HG03280 (cell line): ENCODE data around the gene POGK.

Source experiments
- ATAC-seq: cut with Tn5 transposase; IDR thresholded peaks from one replicate; pipeline ENCODE4 v1.9.1; 2021; ENCODE audit warnings: mild to moderate bottlenecking, moderate library complexity; ENCODE audit not compliant: unreplicated experiment

Gene POGK

DNA sequence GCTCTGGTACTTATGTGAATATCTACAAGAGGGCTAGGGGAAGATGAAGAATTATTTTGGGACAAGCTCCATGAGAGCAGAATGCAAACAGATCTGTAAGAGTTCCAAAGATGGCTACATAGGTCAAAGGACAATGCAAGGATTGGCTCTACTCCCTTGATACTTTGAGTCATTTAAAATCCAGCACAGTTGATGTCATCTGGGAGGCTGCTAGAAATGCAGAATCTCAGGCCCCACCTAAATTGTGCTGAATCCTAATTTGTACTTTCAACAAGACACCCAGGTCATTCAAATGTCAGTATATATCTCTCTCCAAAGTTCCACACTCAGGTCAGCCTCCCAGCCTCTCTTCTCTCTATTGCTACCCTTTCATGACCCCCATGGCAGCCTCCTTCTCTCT is 60.5 kb downstream of the POGK start:
- no peak for ATAC-seq

DNA sequence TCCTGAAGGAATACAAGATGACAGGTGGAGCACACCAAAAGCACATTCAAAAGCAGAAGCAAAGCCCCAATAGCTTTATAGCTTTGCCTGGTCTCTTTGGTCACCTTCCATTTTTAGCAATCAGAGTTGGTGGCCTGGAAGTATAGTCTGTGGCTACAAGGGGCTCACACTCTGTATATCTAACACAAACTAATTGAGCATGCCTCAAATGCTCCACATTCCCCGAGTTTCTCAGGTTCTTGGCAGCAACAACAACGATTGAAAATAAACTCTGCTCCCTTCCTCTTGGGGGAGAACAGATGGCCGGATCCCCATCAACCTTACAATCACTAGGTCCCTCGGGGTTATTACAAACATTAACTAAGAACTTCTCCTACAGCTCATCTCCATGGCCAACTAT is 61.7 kb downstream of the POGK start:
- ATAC-seq, result no peak

- ATAC-seq, result no peak
Observed at GRCh38 chr1:166902279-166902678, 63.0 kb downstream of the POGK start.

GRCh38 chr1:166903232-166903631 is 64.0 kb downstream of the POGK start:
- ATAC-seq, result no peak

DNA sequence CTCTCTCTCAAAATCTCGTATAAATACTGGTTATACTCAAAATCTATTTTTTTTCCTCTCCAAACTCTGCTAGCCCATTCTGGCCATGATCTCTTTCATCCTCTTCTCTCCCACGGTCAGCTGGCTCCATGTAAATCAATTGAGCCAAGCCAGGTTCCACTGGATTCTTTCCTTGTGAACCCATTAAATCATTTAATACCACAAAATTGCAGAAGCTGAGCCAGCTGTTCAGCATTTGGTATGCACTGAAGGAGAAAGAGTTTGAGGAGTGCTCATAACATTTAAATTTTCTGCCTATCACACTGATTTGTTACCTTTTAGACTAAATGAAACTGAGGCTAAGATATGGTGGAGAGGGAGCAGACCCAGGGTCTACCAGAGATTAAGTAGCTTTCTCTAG is 65.9 kb downstream of the POGK start:
- no peak for ATAC-seq

DNA sequence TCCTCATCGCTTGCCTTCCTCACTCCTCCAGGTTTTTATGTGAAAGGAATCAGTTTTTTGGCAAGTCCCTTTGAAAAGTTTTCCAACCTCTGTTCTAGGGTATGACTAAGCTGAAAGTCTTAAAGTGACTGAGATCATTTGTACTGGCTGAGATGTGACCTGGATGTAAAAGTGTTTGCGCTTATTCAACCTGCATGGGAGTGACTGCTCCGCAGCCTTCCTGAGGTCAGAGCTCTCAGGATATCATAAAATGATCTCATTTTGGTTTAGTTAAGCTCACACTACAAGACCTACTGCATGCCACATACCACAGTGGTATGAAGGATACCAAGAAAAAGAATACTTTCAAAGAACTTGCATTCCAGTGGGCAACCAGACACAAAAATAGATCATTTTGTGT is 66.6 kb downstream of the POGK start:
- ATAC-seq, result no peak
